GM21526 (cell line): ENCODE measurements around the gene NSD1.
A peak's percentile ranks its signal among the peaks of the same experiment; 100 is the strongest.

Experiments
- ATAC-seq: cut with Tn5 transposase; IDR thresholded peaks from one replicate; pipeline ENCODE4 v1.9.1; 2021; ENCODE audit warnings: moderate library complexity; ENCODE audit not compliant: unreplicated experiment, low FRiP score

The NSD1 gene, protein sequence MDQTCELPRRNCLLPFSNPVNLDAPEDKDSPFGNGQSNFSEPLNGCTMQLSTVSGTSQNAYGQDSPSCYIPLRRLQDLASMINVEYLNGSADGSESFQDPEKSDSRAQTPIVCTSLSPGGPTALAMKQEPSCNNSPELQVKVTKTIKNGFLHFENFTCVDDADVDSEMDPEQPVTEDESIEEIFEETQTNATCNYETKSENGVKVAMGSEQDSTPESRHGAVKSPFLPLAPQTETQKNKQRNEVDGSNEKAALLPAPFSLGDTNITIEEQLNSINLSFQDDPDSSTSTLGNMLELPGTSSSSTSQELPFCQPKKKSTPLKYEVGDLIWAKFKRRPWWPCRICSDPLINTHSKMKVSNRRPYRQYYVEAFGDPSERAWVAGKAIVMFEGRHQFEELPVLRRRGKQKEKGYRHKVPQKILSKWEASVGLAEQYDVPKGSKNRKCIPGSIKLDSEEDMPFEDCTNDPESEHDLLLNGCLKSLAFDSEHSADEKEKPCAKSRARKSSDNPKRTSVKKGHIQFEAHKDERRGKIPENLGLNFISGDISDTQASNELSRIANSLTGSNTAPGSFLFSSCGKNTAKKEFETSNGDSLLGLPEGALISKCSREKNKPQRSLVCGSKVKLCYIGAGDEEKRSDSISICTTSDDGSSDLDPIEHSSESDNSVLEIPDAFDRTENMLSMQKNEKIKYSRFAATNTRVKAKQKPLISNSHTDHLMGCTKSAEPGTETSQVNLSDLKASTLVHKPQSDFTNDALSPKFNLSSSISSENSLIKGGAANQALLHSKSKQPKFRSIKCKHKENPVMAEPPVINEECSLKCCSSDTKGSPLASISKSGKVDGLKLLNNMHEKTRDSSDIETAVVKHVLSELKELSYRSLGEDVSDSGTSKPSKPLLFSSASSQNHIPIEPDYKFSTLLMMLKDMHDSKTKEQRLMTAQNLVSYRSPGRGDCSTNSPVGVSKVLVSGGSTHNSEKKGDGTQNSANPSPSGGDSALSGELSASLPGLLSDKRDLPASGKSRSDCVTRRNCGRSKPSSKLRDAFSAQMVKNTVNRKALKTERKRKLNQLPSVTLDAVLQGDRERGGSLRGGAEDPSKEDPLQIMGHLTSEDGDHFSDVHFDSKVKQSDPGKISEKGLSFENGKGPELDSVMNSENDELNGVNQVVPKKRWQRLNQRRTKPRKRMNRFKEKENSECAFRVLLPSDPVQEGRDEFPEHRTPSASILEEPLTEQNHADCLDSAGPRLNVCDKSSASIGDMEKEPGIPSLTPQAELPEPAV (N-terminal part only)

DNA sequence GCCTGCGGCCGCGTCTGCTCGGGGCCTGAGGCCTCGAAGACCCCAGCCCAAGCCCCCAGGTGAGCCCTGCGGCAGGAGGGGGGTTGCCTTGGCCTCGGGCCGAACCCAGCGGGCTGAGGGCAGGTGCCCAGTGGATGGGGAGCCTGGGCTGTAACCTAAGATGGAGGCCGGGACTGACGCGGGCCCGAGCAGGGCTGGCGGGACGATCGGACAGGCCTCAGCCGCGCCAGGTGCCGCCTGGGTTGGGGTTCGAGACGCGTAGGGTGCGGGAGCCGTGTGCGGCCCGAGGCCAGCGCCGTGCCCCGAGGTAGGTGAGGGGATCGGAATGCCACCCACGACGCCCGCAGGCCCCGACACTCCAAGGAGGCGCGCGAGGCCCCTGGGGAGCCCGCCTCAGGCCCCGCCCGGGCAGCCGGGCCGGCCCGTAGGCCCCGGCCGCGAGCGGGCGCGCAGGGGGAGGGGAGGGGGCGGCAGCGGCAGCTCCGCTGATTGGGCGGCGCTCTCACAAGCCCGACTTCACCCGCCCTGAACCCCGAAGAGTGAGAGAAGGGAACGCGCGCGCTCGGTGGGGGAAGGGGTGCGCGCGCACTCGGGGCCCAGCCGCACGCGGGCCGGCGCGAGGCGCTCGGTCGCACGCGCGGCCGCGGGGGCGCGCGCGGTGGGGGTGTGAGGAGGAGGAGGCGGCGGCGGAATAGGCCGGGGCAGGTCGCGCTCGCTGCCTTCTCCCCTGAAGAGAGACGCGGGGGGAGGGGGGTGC, at the start of gene NSD1:
TSS of gene NSD1 (plus strand) at position 678 of the 757 bp plus-strand sequence. CDS start 1,331 bp downstream, outside the sequence.
- peak; percentile 44 for ATAC-seq

DNA sequence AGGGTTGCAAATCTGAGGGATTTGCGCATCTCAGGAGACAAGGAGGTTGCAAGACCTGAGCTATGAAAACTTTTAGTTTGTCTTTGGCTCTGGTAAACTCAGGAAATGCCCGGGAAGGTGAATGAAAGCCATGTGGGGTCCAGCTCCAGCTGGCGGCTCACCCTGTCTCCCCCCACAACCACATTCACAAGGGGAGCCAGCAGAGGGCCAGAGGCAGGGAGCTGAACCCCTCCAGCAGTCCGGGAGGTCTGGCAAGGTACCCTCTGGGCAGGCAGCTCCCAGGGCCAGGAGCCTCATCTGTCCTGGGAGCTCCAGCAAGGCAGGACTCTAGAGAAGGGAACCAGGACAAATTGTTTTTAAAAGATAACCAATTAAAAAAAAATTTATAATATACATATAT, 49.4 kb upstream of the NSD1 start:
- no peak for ATAC-seq

DNA sequence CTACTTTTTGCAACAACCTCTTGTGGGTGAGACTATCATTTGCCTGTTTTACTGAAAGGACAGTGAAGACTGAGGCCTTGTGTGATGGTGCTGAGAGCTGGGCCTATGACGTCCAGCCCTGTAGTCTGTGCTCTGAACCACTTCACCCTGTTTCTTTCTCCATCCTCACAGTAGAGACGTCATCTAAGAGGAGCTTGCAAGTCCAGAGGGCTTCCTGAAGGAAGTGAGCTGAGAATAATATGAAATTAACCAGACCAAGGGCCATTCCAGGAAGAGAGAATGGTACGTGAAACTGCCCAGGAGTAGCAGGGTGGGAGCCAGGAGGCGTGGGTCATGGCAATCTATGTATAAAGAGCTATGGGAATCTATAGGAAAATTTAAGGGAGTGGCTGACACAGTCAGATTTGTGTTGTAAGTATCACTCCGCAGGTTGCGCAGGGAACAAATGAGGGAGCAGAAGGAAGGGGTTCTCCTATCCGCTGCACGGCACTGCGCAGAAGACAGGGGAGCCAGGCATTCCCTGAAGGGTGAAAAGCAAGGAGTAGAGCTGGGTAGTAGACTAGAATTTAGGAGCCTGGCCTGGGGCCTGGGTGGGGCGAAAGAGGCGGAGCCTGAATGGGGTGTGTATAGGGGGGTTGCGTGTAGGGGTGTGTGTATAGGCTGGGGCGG, 47.5 kb upstream of the NSD1 start:
- ATAC-seq: no peak

DNA sequence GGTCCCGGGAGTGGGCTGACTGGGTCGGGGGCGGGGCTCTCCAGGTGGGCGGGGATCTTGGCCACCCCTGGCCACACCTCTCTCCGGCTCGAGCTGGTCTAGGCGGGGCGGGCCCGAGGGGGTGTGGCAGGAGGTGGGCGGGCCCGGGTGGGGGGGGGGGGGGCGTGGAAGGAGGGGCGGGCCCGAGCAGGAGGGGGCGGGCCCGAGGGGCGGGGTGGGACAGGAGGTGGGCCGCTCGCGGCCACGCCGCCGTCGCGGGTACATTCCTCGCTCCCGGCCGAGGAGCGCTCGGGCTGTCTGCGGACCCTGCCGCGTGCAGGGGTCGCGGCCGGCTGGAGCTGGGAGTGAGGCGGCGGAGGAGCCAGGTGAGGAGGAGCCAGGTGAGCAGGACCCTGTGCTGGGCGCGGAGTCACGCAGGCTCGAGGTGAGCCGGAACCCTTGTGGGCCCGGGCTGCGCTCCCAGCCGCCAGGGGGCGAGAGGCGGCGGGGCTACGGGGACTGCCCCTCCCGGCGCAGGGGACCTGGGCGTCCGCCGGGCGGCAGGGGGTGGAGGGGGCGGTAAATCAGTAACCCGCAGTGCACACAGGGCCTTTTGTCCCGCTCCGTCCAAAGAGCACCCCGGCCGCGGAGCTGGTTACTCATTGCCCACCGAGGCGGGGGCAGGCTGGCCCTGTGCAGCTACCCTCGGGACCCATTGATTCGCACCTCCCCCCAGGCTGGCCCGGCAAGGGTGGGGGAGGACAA, 46.7 kb upstream of the NSD1 start, which contains the start of gene FGFR4:
TSS of gene FGFR4 (plus strand) at position 262 of the 744 bp plus-strand sequence. CDS start 2,688 bp downstream, outside the sequence.
- no peak for ATAC-seq

DNA sequence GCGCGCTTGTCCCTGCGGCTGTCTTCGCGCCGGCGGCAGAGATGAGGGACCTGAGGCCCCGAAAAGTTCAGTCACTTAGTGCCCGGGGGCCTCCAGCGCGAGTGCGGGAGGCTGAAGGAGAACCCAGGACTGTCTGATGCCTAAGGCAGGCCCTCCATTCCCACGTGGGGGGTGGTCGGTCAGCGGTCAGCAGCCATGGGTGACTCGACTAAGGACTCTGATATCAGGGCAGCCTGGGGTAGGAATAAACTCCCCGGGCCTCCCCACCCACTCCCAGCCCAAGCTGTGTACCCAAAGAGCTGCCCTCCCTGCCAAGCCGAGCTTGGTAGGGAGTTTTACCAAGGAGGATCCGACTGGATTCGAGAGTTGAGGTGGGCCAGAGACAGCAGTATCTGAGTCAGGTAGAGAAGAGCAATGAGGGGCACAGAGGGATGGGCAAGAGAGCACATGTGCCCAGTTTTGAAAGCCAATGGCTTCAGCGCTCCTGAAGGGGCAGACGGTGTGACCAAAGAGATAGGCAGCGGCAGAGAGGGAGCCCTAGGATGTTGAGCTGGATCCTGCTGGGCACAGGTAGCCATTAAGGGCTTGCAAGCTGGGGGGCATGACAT, 46.1 kb upstream of the NSD1 start:
- no peak for ATAC-seq

DNA sequence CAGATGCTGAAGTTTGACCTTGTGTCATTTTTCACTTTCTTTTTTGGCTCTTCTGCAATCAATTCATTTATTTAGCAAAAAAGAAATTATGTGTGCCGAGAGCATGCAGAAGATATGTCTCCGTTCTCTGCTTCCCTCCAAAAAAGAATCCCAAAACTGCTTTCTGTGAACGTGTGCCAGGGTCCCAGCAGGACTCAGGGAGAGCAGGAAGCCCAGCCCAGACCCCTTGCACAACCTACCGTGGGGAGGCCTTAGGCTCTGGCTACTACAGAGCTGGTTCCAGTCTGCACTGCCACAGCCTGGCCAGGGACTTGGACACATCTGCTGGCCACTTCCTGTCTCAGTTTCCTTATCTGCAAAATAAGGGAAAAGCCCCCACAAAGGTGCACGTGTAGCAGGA, 44.4 kb upstream of the NSD1 start:
- ATAC-seq: no peak

DNA sequence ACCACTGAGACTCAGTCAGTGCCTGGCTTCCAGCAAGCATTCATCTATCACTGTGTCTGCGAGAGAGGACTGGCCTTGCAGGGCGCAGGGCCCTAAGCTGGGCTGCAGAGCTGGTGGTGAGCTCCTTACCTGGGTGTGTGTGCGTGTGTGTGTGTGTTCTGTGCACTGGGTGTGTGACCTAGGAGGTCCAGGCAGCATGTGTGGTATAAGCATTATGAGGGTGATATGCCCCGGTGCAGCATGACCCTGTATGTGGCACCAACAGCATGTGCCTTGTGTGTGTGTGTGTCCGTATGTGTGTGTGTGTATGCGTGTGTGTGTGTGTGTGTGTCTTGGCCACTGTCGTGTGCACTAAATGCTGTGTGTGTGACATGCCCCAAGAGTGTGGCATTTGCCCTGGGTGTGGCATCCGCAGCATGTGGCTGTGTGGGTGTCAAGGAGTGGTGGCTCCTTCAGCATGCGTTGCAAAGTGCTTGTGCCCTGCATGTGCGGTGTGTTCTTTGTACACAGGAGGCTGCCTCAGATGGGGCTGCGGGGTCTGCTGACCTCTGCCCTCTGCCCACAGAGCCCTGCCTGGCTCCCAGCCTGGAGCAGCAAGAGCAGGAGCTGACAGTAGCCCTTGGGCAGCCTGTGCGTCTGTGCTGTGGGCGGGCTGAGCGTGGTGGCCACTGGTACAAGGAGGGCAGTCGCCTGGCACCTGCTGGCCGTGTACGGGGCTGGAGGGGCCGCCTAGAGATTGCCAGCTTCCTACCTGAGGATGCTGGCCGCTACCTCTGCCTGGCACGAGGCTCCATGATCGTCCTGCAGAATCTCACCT, 43.5 kb upstream of the NSD1 start:
- no peak for ATAC-seq

DNA sequence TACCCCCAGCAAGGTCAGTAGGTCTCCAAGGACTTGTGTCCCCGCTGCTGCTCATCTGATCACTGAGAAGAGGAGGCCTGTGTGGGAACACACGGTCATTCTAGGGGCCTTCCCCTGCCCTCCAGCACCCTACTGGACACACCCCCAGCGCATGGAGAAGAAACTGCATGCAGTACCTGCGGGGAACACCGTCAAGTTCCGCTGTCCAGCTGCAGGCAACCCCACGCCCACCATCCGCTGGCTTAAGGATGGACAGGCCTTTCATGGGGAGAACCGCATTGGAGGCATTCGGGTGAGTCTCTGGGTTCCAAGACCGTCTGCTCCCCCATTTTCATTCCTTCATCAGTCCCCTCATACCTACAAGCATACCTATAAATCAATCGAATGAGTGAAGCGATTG, 42.8 kb upstream of the NSD1 start:
- ATAC-seq: no peak

DNA sequence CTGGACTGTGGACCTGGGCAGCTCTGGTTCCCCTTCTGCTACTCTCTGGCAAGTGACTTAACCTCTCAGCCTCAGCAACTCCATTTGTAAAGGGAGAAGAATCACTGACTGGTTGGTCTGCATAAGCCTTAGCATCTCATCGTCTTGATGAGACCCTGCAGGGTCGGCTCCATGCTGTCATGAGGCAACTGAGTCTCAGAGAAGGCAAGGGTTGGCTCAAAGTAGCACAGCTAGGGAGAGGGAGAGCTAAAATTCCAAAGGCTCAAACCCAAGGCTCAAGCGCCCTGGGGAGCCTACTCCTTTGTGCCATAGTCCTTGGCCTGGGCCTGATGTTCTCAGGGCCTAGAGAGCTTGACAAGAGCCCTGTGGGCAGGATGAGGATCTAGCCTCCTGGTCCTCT, 42.3 kb upstream of the NSD1 start:
- no peak for ATAC-seq

DNA sequence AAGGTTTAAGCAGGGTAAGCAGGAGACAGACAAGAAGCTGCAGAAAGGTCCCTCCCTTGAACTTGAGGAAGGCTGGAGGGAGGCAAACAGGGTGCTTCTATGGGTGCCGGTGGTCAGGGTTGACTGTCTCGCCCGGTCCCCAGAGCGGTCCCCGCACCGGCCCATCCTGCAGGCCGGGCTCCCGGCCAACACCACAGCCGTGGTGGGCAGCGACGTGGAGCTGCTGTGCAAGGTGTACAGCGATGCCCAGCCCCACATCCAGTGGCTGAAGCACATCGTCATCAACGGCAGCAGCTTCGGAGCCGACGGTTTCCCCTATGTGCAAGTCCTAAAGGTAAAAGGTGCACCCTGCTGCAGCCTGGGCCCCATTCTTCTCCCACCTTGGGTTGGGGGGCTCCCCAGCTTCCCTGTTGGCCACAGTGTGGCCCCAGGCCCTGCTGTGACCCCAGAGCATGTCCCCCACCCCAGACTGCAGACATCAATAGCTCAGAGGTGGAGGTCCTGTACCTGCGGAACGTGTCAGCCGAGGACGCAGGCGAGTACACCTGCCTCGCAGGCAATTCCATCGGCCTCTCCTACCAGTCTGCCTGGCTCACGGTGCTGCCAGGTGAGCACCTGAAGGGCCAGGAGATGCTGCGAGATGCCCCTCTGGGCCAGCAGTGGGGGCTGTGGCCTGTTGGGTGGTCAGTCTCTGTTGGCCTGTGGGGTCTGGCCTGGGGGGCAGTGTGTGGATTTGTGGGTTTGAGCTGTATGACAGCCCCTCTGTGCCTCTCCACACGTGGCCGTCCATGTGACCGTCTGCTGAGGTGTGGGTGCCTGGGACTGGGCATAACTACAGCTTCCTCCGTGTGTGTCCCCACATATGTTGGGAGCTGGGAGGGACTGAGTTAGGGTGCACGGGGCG, 41.1 kb upstream of the NSD1 start:
- ATAC-seq: no peak

DNA sequence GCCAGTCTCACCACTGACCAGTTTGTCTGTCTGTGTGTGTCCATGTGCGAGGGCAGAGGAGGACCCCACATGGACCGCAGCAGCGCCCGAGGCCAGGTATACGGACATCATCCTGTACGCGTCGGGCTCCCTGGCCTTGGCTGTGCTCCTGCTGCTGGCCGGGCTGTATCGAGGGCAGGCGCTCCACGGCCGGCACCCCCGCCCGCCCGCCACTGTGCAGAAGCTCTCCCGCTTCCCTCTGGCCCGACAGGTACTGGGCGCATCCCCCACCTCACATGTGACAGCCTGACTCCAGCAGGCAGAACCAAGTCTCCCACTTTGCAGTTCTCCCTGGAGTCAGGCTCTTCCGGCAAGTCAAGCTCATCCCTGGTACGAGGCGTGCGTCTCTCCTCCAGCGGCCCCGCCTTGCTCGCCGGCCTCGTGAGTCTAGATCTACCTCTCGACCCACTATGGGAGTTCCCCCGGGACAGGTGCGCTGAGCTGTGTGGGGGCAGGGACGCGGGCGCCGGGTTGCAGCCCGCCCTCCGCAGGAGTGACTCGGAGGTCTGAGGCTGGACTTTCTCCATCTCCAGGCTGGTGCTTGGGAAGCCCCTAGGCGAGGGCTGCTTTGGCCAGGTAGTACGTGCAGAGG, 40.4 kb upstream of the NSD1 start:
- ATAC-seq: no peak

DNA sequence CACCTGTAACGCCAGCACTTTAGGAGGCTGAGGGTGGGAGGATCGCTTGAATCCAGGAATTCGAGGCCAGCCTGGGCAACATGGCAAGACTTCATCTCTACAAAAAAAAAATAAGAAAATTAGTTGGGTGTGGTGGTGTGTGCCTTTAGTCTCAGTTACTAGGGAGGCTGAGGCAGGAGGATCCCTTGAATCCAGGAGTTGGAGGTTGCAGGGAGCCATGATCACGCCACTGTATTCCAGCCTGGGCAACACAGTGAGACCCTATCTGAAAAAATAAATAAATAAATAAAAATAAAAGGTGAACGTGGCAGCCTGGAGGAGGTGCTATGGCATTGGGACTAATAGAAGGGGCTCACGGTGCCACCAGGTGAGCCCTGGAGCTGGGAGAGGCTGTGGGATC, 39.8 kb upstream of the NSD1 start:
- no peak for ATAC-seq

DNA sequence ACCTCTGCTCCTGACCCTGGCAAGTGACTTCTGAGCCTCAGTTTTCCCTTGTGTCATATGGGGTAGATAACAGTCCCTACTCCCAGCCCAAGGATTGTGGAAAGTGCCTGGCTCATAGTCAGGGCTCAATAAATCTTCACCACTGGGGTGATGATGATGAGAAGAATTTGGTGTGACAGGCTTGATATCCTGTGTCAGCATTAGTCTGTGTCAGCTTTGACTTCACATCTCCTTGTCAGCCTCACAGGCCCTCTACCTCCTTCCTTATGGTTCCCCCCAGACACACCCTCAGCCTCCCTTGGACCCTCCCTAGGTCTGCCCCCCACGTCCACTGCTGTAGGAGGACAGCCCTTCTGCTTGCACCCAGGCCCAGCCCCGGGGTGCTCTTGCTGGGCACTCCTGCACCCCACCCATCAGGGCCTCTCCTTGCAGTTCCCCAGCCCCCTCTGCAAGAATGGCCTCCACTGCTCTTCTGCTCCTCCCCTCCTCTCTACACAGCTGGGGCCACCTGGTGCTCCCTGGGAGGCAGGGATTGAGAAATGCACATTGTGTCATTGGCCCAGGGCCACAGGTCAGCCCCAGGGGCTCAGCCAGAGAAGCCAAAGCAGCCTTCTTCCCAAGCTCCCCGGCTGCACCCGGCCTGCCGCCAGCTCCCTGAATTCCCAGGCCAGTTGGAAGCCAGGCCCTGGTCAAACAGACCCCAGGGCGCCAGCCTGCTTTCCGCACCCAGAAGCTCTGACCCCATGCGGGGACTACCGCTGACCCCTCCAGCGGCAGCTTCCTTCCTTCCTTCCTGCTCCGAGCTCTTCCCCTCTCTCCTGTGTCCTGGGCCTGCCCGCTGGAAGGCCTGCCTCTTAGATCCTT, 39.1 kb upstream of the NSD1 start:
- ATAC-seq: no peak

DNA sequence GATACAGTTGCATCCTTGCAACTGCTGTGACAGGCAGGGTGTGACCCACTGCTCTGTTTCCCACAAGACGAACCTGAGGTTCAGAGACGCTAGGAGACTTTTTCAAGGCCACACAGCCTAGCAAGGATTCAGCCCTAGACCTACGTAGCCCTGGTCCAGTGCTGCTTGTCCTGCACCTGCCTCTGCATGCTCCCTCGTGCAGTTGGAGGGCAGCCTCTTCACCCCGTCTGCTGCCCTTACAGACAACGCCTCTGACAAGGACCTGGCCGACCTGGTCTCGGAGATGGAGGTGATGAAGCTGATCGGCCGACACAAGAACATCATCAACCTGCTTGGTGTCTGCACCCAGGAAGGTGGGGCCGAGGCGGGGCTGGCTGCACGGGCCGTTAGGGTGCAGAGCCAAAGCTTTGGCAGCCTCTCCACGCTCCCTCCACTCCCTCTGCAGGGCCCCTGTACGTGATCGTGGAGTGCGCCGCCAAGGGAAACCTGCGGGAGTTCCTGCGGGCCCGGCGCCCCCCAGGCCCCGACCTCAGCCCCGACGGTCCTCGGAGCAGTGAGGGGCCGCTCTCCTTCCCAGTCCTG, 38.4 kb upstream of the NSD1 start:
- no peak for ATAC-seq
